Esophagus muscularis mucosa (tissue), 4 donors: Measurements from ENCODE around the gene SLCO2A1.

Source experiments
- CTCF ChIP-seq, 3 experiments: fragments of 200-600 bp in 2 of 3; fragments of 450-650 bp in 1 of 3; sonication (generic) in 2 of 3; IDR thresholded peaks; one replicate each; pipeline ENCODE4 v1.5.1; 2017 to 2019; ENCODE audit warnings: antibody characterized with exemption in 3 of 3, mild to moderate bottlenecking in 2 of 3, moderate library complexity in 1 of 3
- EP300 ChIP-seq: sonication (generic); formaldehyde crosslinking; IDR thresholded peaks from one replicate; pipeline ENCODE4 v1.6.1; 2017; ENCODE audit warnings: antibody characterized with exemption
- POLR2A ChIP-seq: fragments of 450-650 bp; IDR thresholded peaks from one replicate; pipeline ENCODE4 v1.6.1; 2017; ENCODE audit warnings: antibody characterized with exemption, moderate library complexity, mild to moderate bottlenecking, low read depth

GRCh38 chr3:133945381-133946095 lies 84.2 kb downstream of the SLCO2A1 start:
- TF ChIP-seq CTCF (IDR thresholded peaks at IDR 0.05) (no peak), POLR2A (no peak), EP300 (no peak)
